Erythroblast (primary cell): ENCODE data around the gene LIPH.

Source experiments
- GATA1 ChIP-seq: IDR thresholded peaks from 2 replicates; pipeline ENCODE4 v1.6.1; 2011; ENCODE audit warnings: low read depth, mild to moderate bottlenecking, control low read depth, low read length, moderate library complexity
- POLR2A ChIP-seq: IDR thresholded peaks from 2 replicates; pipeline ENCODE4 v1.6.1; 2011; ENCODE audit warnings: mild to moderate bottlenecking, low read length

DNA sequence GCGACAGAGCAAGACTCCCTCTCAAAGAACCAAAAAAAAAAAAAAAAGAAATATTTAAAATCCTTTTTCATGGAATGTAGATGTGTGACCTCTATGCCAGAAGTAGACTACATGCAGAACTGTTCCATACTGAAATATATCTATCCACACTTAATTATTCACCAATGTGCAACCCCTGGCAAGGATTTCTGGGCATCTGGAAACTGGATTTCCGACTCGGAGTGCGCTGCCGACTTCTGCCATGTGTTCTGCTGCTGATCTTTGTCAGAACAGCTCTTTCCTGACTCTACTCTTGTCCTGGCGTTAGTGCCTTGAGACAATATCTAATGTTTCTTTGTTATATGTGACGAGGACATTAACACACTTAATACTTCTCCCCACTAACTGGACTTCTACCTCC is 11.7 kb downstream of the LIPH start:
- TF ChIP-seq POLR2A = no peak
- no peak for TF ChIP-seq GATA1
